MM.1S (cell line): Measurements from ENCODE around the gene THADA.

Source experiments
- CTCF ChIP-seq: fragments of 300-600 bp; sonication (generic); IDR thresholded peaks from 2 replicates; pipeline ENCODE4 v1.5.1; 2016; ENCODE audit warnings: antibody characterized with exemption, low read length, mixed read lengths
- EZH2 ChIP-seq: fragments of 300-600 bp; sonication (generic); optimal IDR thresholded peaks from 2 replicates; pipeline ENCODE3; 2017; ENCODE audit warnings: low read depth, mild to moderate bottlenecking, antibody characterized with exemption, low read length, mixed read lengths
- EZH2phosphoT487 ChIP-seq: fragments of 300-600 bp; sonication (generic); IDR thresholded peaks from 2 replicates; pipeline ENCODE4 v1.6.1; 2018; ENCODE audit warnings: antibody characterized with exemption, low read length

DNA sequence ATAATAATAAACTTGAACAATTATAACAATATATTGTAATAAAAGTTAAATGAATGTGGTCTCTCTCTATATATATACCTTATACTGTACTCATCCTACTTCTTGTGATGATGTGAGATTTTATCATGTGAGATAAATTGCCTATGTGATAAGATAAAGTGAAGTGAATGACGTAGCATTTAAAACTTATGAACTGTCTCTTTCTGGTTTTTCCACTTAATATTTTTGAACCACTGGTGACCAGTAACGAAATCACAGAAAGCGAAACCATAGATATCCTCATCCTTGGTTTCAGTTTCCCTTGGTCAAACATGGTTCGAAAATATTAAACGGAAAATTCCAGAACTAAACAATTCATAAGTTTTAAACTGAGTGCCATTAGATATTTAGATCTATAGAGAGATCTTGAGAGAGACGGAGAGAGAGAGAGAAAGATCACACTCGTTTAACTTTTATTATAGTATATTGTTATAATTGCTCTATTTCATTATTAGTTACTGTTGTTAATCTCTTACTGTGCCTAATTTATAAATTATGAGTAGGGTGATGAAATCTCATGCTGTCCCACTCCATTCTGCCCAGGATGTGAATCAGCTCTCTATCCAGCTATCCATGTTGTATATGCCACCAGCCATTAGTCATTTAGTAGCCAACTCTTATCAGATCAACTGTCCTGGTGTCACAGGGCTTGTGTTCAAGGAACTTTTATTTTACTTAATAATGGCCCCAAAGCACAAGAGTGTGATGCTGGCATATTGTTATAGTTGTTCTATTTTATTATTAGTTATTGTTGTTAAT is 156.8 kb downstream of the THADA start:
- TF ChIP-seq CTCF (no peak), EZH2 (no peak), EZH2phosphoT487 (no peak)
